Activated CD4-positive, alpha-beta T cell treated with anti-CD3 and anti-CD28 coated beads for 36 hours (primary cell): ENCODE measurements around the gene NRP1. TPM values are rescaled to one million over a fixed set of nuclear protein-coding genes. Genes with fewer than 3 reads are reported as not detected.

ENCODE experiments used
- ATAC-seq: fragments of 200-7000 bp; cut with Tn5 transposase; one replicate; pipeline ENCODE4 v1.10.0; 2021; ENCODE audit warnings: mild to moderate bottlenecking, moderate library complexity
- CTCF ChIA-PET: fragments of 350-600 bp; sonication (Branson Sonifier 250); formaldehyde crosslinking; loops from one replicate; lab custom pipeline; 2021; ENCODE audit warnings: antibody characterized with exemption; lab: Charles Lee
- POLR2A ChIA-PET: fragments of 350-600 bp; sonication (Branson Sonifier 250); formaldehyde crosslinking; loops from one replicate; lab custom pipeline; 2021; ENCODE audit warnings: antibody characterized with exemption, inconsistent platforms; lab: Charles Lee
- DNase-seq: peaks from one replicate; pipeline ENCODE4 v3.0.0-alpha.2; 2020
- H3K27ac Mint-ChIP-seq: one replicate; pipeline ENCODE4 v1.8.0; 2021; ENCODE audit warnings: mixed read lengths
- H3K27me3 Mint-ChIP-seq: one replicate; pipeline ENCODE4 v1.8.0; 2021; ENCODE audit warnings: mixed read lengths
- H3K36me3 Mint-ChIP-seq: one replicate; pipeline ENCODE4 v1.8.0; 2021; ENCODE audit warnings: low read depth, mixed read lengths
- H3K4me1 Mint-ChIP-seq: one replicate; pipeline ENCODE4 v1.8.0; 2021; ENCODE audit warnings: mixed read lengths
- H3K4me3 Mint-ChIP-seq: one replicate; pipeline ENCODE4 v1.8.0; 2021; ENCODE audit warnings: mild to moderate bottlenecking, moderate library complexity, mixed read lengths
- H3K9me3 Mint-ChIP-seq: one replicate; pipeline ENCODE4 v1.8.0; 2021; ENCODE audit warnings: low read depth, mixed read lengths
- intact Hi-C, 2 experiments: fragments of 100-400 bp; cut with DNase I in 1 of 2; cut with micrococcal nuclease in 1 of 2; formaldehyde crosslinking; loops; one replicate each; pipeline versions ENCODE4 v1.14.2 to v1.15.1; 2022 to 2024; cut with DNase I, micrococcal nuclease
- total RNA-seq, 2 experiments: library from RNA; stranded (reverse); gene quantifications; one replicate each; pipeline ENCODE4 v1.2.3, GENCODE V29; 2021

The NRP1 gene
- total RNA-seq, 2 experiments from 2014 or later: 0.21 to 0.44 TPM

DNA sequence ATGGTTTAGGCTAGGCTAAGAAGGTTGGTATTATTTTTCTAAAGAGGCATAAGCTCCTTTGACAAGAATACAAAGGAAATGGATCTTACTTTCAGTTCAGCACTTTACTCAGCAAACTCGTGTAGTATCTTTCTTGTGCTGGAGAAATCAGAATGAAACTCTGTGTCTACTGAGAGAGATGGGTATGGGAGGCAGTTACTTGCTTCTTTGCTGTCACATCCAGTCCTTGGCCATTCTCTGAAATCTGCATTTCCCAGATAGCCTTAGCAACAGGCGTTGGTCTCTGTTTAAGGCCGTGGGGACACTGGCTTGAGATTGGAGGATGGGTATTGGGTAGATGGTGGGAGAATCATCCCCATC is 180.5 kb downstream of the NRP1 start:
- Mint-ChIP-seq H3K36me3 (no peaks in the 10 kb centered on the region), H3K4me1 (peaks cover 55% of the 10 kb centered on the region), H3K27ac (peak overlapping the region; percentile 66), H3K9me3 (no peaks in the 10 kb centered on the region), H3K27me3 (peaks cover 7% of the 10 kb centered on the region), H3K4me3 (no peak overlapping the region)
- peak; percentile 78 for ATAC-seq
- DNase-seq: no peak
- intact Hi-C loops: loop anchor here (1.0 to 2.0 kb wide), 2 partner anchors 11 to 33 kb away; no protein-coding TSS in a partner anchor
- POLR2A ChIA-PET: interaction anchor here (1.1 kb wide), 1 partner anchor 11 kb away, joined by 9 read pairs; no protein-coding TSS in a partner anchor
- CTCF ChIA-PET: interaction anchor here (0.6 to 2.2 kb wide), 14 partner anchors 9 to 708 kb away, joined by 3 to 11 read pairs (median 4); partner anchors contain the start of gene CCDC7

DNA sequence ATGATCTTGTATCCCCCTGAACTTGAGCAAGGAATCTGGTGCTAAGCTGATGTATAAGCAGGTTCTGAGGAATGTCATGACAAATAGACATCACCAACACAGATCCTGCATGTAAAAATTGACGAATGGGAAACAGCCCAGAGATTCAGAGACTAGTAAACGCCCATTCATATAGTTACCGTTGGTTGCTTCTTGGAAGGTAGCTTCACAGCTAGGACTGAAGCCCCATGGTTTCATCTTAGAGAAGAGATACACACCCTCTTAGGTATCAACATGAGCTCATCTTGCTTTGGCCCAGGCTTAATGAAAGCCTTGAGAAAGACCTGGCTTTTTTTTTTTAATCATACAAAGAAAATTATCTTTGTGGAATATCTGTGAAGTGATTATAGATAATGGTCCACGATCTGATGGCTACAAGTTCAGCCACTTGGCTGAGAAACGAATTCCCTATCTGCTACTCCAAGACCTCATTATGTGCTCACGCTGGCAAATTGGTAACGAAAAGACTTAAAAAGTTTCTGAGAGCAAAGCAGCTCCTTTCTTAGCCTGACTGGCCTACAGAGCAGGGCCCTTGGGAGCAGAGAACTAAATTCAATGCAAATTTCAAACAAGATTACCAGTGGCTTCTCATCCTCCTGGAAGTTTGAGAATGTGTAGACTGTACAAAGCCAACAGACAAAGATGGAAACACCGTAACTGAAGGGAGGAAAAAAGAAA is 181.1 kb downstream of the NRP1 start:
- Mint-ChIP-seq H3K4me3 (no peak overlapping the region), H3K9me3 (peaks cover 3% of the 10 kb centered on the region), H3K27me3 (peaks cover 7% of the 10 kb centered on the region), H3K36me3 (no peaks in the 10 kb centered on the region), H3K4me1 (peaks cover 58% of the 10 kb centered on the region), H3K27ac (peak overlapping the region; percentile 66)
- POLR2A ChIA-PET: interaction anchor here (0.6 to 1.1 kb wide), 3 partner anchors 10 to 963 kb away, joined by 3 to 9 read pairs (median 7); no protein-coding TSS in a partner anchor
- ATAC-seq (peak; percentile 79), DNase-seq (no peak)
- CTCF ChIA-PET: interaction anchor here (0.6 to 2.2 kb wide), 19 partner anchors 9 to 811 kb away, joined by 3 to 11 read pairs (median 4); partner anchors contain the start of gene CCDC7
- intact Hi-C loops: loop anchor here in 1 of 2 experiments (1.0 kb wide), 1 partner anchor 10 kb away; no protein-coding TSS in a partner anchor

DNA sequence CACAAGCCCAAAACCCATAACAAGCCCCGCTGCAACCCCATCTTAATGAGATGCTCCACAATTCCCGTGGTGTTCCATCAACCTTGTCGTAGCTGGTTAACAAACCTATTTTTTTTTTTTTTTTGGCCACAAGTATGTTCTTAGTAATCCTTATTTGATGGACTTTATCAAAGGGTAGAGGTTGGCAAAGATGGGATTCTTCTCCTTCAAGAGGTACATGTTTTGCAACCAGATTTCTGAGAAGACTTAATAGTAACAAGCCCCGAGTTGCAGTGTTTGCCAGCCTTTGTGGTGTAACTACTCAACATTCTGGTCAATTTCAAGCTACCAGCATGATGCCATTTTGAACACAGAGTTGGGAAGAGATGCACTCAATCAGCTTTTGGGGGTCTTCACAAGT is 181.7 kb downstream of the NRP1 start:
- peaks cover 58% of the 10 kb centered on the region for H3K4me1 Mint-ChIP-seq
- POLR2A ChIA-PET: interaction anchor here (0.6 to 1.1 kb wide), 3 partner anchors 9 to 962 kb away, joined by 3 to 9 read pairs (median 7); no protein-coding TSS in a partner anchor

DNA sequence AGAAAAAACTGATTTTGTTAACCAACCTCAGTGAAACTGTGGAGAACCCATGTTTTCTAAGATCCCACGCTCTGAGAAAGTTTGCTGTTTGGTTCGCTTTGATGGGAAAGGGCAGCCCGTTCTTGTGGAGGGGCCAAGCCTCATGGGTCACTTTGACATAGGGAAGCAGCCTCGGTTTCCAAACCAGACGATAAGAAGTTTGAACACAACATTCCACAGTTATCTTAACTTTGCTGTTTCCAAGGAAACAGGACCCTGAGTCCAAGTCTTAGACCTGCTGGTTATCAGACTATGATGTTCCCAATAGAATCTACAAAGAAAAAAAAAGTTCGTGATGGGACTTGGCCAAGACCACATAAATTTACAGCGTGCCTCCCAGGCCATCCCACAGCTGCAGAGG is 182.3 kb downstream of the NRP1 start:
- peaks cover 3% of the 10 kb centered on the region for H3K36me3 Mint-ChIP-seq
- intact Hi-C loops: no loop called here
- ChIA-PET CTCF (interaction anchor here (1.5 to 2.2 kb wide), 2 partner anchors 18 to 41 kb away, joined by 4 to 6 read pairs; no protein-coding TSS in a partner anchor), POLR2A (no interaction called here)
- DNase-seq (no peak), ATAC-seq (no peak)
- H3K4me3 Mint-ChIP-seq: no peak overlapping the region
- peaks cover 8% of the 10 kb centered on the region for H3K9me3 Mint-ChIP-seq
- H3K4me1 Mint-ChIP-seq: peaks cover 58% of the 10 kb centered on the region
- H3K27ac Mint-ChIP-seq: no peak overlapping the region
- H3K27me3 Mint-ChIP-seq: peaks cover 7% of the 10 kb centered on the region

More for the DNA sequence above, 181.7 kb downstream of the NRP1 start:
- CTCF ChIA-PET: interaction anchor here (0.6 to 2.2 kb wide), 12 partner anchors 10 to 810 kb away, joined by 3 to 11 read pairs (median 4); no protein-coding TSS in a partner anchor
- Mint-ChIP-seq H3K9me3 (peaks cover 6% of the 10 kb centered on the region), H3K4me3 (no peak overlapping the region), H3K36me3 (peaks cover 3% of the 10 kb centered on the region), H3K27me3 (peaks cover 7% of the 10 kb centered on the region), H3K27ac (no peak overlapping the region)
- intact Hi-C loops: loop anchor here in 1 of 2 experiments (1.0 kb wide), 1 partner anchor 9 kb away; no protein-coding TSS in a partner anchor
- no peak for ATAC-seq
- no peak for DNase-seq

DNA sequence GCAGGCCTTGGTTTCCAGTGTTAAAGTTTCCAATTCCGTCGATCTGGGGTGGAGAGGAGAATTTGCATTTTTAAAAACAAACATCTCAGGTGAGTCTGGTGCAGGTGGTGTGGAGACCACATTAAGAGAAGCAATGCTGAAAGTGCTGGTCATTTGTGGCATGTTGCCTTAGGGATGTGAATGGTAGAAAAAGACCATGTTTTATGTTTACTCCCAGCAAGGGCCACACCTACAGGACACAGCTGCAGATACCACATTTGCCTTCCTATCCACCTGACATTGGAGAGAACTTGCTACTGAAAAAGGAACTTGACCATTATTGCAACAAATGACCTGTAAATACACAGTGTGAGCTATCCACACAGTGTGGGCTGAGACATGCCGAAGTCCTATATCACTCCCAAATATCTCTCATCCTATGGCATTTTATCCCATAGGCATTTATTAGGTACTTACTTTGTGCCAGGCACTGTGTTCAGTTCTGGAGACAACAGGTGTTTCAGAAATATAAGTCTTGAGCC is 183.1 kb downstream of the NRP1 start:
- DNase-seq (no peak), ATAC-seq (no peak)
- ChIA-PET POLR2A (no interaction called here), CTCF (interaction anchor here (1.2 kb wide), 1 partner anchor 141 kb away, joined by 4 read pairs; no protein-coding TSS in a partner anchor)
- intact Hi-C loops: no loop called here
- Mint-ChIP-seq H3K36me3 (peaks cover 3% of the 10 kb centered on the region), H3K9me3 (peaks cover 10% of the 10 kb centered on the region), H3K27ac (no peak overlapping the region), H3K4me1 (peaks cover 58% of the 10 kb centered on the region), H3K4me3 (no peak overlapping the region), H3K27me3 (peaks cover 7% of the 10 kb centered on the region)

DNA sequence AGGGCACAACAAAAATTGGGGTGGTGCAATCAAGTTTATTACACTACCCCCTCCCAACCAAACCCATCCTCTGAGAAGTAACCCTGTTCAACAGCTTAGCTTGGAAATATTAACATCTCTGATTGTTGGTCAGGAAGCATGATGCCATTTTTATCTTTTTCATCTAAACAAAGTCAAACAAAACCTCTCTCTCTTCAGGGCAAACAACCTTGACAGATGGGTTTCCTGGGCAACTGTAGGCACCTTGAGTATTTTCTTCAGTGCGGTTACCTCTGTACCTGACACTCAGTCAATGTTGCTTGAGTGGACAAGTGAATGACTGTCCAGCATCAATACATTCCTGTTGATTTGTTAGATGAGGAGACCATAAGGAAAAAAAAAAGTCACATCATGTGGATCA is 183.6 kb downstream of the NRP1 start:
- Mint-ChIP-seq H3K27ac (no peak overlapping the region), H3K4me3 (no peak overlapping the region), H3K4me1 (peaks cover 54% of the 10 kb centered on the region), H3K36me3 (peaks cover 3% of the 10 kb centered on the region), H3K27me3 (peaks cover 4% of the 10 kb centered on the region), H3K9me3 (peaks cover 10% of the 10 kb centered on the region)
- DNase-seq: no peak
- intact Hi-C loops: no loop called here
- ChIA-PET POLR2A (no interaction called here), CTCF (interaction anchor here (0.6 to 1.2 kb wide), 2 partner anchors 42 to 141 kb away, joined by 4 to 5 read pairs; no protein-coding TSS in a partner anchor)
- no peak for ATAC-seq

DNA sequence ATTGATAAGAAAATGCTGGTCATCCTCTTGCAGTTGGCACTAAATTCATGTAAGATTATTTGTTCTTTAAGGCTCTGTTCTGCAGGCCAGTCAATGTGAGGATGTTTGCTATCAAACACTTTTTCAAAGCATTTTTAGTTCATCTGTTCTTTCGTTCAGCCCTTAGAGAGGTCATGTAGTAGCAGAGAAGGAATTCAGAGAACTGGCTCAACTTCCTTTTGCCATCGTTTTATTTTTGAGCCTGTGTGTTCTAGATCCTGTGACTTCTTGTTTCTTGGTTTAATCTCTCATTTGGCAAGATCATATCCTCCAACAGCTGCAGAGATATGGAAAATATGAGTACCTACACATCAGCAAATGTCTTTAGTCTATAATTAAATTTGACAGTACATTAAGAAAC is 184.3 kb downstream of the NRP1 start:
- H3K27ac Mint-ChIP-seq: no peak overlapping the region
- CTCF ChIA-PET: interaction anchor here (0.9 kb wide), 1 partner anchor 40 kb away, joined by 3 read pairs; no protein-coding TSS in a partner anchor
- H3K9me3 Mint-ChIP-seq: peaks cover 10% of the 10 kb centered on the region
- POLR2A ChIA-PET: no interaction called here
- H3K27me3 Mint-ChIP-seq: peaks cover 2% of the 10 kb centered on the region
- no peak for ATAC-seq
- intact Hi-C loops: no loop called here
- peaks cover 54% of the 10 kb centered on the region for H3K4me1 Mint-ChIP-seq
- peaks cover 3% of the 10 kb centered on the region for H3K36me3 Mint-ChIP-seq
- no peak for DNase-seq
- no peak overlapping the region for H3K4me3 Mint-ChIP-seq

DNA sequence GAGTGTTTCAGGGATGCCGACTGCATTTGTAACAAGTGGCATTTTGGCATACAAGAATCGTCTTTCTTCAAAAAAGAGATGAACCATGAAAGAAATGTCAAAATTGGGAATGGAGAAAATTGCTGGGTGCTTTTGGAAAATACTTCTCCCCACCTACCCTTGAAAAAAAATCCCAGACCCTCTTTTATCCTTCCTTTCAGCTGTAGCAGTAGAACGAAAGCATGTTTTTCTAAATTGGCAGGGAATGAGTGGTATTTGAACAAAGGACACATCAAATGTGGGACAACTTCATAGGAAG is 187.5 kb downstream of the NRP1 start:
- Mint-ChIP-seq H3K27me3 (no peaks in the 10 kb centered on the region), H3K9me3 (peaks cover 10% of the 10 kb centered on the region), H3K4me3 (no peak overlapping the region), H3K36me3 (peaks cover 3% of the 10 kb centered on the region), H3K4me1 (peaks cover 49% of the 10 kb centered on the region), H3K27ac (no peak overlapping the region)
- ATAC-seq (no peak), DNase-seq (no peak)
- ChIA-PET CTCF (interaction anchor here (0.7 to 1.0 kb wide), 2 partner anchors 57 to 306 kb away, joined by 4 read pairs; no protein-coding TSS in a partner anchor), POLR2A (no interaction called here)
- intact Hi-C loops: no loop called here

DNA sequence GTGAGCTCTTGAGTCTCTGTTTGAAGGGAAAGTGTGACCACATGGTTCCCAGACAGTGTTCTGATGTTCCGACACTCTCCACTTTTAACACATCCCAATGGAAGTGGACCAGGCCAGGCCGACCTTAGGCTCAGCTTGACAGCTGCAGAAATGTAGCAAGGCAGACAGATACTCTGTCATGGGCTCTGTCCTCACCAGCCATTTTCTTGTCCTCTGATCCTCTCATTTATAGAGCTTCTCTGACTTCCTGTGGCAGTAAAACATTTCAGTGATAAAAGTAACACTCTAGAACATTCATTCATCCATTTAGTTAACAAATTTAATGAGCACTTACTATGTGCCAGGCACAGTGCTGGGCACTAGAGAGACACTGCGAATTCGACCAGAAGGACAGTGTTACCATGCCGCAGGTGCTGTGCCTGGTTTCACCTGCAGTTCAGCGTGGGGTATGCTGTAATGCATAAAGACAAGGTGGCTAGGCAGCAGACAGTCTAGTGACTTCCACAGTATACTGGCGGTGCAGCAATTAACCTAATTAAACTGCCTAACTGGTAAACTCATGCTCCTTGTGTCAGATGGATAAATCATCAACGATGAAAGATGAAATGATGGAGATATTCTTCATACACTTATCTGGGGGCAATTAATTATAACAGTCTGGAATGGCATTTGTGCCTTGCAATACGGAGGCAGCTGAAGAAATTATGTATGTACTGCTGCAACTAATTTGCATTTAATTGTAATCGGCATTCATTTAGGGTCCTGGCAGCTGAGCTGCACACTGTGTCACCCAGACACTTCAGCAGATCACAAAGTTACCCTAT is 188.1 kb downstream of the NRP1 start:
- peaks cover 10% of the 10 kb centered on the region for H3K9me3 Mint-ChIP-seq
- H3K4me1 Mint-ChIP-seq: peaks cover 49% of the 10 kb centered on the region
- CTCF ChIA-PET: interaction anchor here (0.7 to 1.1 kb wide), 3 partner anchors 9 to 305 kb away, joined by 4 to 6 read pairs (median 4); no protein-coding TSS in a partner anchor
- H3K27me3 Mint-ChIP-seq: no peaks in the 10 kb centered on the region
- H3K4me3 Mint-ChIP-seq: no peak overlapping the region
- peaks cover 3% of the 10 kb centered on the region for H3K36me3 Mint-ChIP-seq
- intact Hi-C loops: no loop called here
- DNase-seq (no peak), ATAC-seq (no peak)
- no peak overlapping the region for H3K27ac Mint-ChIP-seq
- POLR2A ChIA-PET: no interaction called here

DNA sequence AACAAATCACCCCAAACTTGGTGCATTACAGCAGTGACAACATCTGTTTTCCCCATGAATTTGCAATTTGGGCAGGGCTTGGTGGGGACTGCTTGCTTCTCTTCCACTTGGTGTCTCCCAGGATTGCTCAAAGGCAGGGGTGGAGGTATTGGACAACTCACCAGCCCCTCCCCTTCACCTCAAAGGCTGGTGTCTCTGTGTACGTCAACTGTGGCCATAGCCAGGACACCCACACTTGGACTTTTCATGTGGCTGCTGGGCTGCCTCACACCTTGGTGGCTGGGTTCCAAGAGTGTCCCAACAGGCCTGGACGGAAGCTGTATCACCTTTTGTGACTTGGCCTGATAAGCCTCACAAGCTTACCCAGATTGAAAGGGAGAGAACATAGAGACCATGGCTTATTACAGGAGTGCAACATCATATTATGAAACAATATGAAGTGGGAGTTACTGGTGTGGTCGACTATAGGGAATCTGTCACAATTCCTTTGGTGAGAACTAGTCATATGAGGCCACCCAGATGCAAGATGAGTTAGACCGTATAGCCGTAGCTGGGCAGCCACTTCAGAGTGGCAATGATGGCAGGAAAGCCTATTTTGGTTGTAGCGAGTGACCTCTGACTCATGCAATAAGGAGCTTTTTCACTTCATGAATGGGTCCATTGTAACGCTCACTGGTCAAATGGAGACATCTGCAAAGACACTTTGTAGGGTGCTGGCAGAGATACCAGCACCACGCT is 188.8 kb downstream of the NRP1 start:
- no peak for DNase-seq
- H3K9me3 Mint-ChIP-seq: peaks cover 10% of the 10 kb centered on the region
- ChIA-PET CTCF (interaction anchor here (1.1 kb wide), 1 partner anchor 10 kb away, joined by 6 read pairs; no protein-coding TSS in a partner anchor), POLR2A (interaction anchor here (0.7 kb wide), 1 partner anchor 137 kb away, joined by 9 read pairs; no protein-coding TSS in a partner anchor)
- intact Hi-C loops: no loop called here
- no peaks in the 10 kb centered on the region for H3K27me3 Mint-ChIP-seq
- no peak overlapping the region for H3K4me3 Mint-ChIP-seq
- H3K4me1 Mint-ChIP-seq: peaks cover 49% of the 10 kb centered on the region
- peaks cover 3% of the 10 kb centered on the region for H3K36me3 Mint-ChIP-seq
- no peak for ATAC-seq
- no peak overlapping the region for H3K27ac Mint-ChIP-seq
